Nephron (organoid): Measurements from ENCODE around the gene DPP10.

Source experiments
- H3K27ac Mint-ChIP-seq, 3 experiments: 2 replicates each; pipeline ENCODE4 v1.8.0; 2020; ENCODE audit warnings: mixed read lengths in 3 of 3, mild to moderate bottlenecking in 2 of 3, moderate library complexity in 1 of 3
- H3K27me3 Mint-ChIP-seq: 2 replicates; pipeline ENCODE4 v1.8.0; 2021; ENCODE audit warnings: low read depth, mild to moderate bottlenecking, moderate library complexity, mixed read lengths
- H3K36me3 Mint-ChIP-seq: 2 replicates; pipeline ENCODE4 v1.8.0; 2020; ENCODE audit warnings: low read depth, mixed read lengths
- H3K4me1 Mint-ChIP-seq: 2 replicates; pipeline ENCODE4 v1.8.0; 2020; ENCODE audit warnings: mixed read lengths
- H3K4me3 Mint-ChIP-seq, 3 experiments: 2 replicates each; pipeline ENCODE4 v1.8.0; 2020; ENCODE audit warnings: mild to moderate bottlenecking in 3 of 3, mixed read lengths in 3 of 3, moderate library complexity in 2 of 3
- H3K9me3 Mint-ChIP-seq: 2 replicates; pipeline ENCODE4 v1.8.0; 2020; ENCODE audit warnings: mixed read lengths
- TF ChIP-seq, protein P1 (sequence below), 3 experiments: fragments of 200-600 bp; sonication (generic); IDR thresholded peaks; one replicate each; pipeline ENCODE4 v1.5.0; 2021; ENCODE audit warnings: antibody characterized with exemption in 3 of 3; ENCODE audit not compliant: unreplicated experiment in 3 of 3

The DPP10 gene

DNA sequence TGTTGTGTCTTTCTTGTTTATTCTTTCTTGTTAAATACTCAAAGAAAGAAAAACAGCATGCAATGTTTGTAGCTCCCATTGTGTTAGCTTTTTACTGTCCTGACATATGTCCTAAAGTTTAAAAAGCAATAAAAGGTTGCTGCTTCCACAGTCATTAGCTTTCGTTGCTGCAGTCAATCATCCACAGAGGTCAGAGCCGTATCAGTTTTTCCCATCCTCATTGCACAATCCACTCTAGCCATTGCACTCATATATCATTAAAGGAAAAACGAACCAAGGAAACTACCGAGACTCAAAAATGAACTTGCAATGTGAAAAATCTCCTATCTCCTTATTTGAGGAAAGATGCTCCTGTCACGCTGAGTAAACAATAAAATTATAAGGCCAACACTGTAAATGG, 954.1 kb downstream of the DPP10 start:
- H3K4me3 Mint-ChIP-seq: no peak overlapping the region
- no peaks in the 10 kb centered on the region for H3K27me3 Mint-ChIP-seq
- no peaks in the 10 kb centered on the region for H3K9me3 Mint-ChIP-seq
- no peak overlapping the region for H3K27ac Mint-ChIP-seq
- no peaks in the 10 kb centered on the region for H3K4me1 Mint-ChIP-seq
- no peaks in the 10 kb centered on the region for H3K36me3 Mint-ChIP-seq
- TF ChIP-seq, protein P1, sequence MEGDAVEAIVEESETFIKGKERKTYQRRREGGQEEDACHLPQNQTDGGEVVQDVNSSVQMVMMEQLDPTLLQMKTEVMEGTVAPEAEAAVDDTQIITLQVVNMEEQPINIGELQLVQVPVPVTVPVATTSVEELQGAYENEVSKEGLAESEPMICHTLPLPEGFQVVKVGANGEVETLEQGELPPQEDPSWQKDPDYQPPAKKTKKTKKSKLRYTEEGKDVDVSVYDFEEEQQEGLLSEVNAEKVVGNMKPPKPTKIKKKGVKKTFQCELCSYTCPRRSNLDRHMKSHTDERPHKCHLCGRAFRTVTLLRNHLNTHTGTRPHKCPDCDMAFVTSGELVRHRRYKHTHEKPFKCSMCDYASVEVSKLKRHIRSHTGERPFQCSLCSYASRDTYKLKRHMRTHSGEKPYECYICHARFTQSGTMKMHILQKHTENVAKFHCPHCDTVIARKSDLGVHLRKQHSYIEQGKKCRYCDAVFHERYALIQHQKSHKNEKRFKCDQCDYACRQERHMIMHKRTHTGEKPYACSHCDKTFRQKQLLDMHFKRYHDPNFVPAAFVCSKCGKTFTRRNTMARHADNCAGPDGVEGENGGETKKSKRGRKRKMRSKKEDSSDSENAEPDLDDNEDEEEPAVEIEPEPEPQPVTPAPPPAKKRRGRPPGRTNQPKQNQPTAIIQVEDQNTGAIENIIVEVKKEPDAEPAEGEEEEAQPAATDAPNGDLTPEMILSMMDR (IDR thresholded peaks at IDR 0.05; ENCODE audit: unreplicated experiment in 3 of 3): no peak

DNA sequence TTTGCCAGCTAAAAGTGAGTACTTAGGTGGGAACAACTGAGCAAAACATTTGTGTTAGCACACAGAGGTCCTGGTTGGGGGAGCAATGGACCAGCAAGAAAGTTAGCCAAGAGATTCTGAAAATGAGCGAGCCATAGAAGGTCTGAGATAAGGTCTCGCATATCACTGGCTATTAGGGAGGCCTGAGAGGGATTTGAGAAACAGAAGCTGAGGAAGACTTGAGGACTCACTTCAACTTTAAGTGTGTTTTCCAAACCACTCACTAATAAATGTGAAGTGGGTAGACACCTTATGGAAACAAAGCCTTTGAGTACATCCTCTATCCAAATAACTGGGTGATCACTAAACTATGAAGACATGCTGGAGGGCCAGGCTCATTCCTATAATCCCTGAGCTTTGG, 958.5 kb downstream of the DPP10 start:
- TF ChIP-seq, protein P1 (IDR thresholded peaks at IDR 0.05; ENCODE audit: unreplicated experiment in 3 of 3): no peak
- H3K4me1 Mint-ChIP-seq: no peaks in the 10 kb centered on the region
- H3K27me3 Mint-ChIP-seq: no peaks in the 10 kb centered on the region
- H3K36me3 Mint-ChIP-seq: no peaks in the 10 kb centered on the region
- no peak overlapping the region for H3K4me3 Mint-ChIP-seq
- no peaks in the 10 kb centered on the region for H3K9me3 Mint-ChIP-seq
- no peak overlapping the region for H3K27ac Mint-ChIP-seq

DNA sequence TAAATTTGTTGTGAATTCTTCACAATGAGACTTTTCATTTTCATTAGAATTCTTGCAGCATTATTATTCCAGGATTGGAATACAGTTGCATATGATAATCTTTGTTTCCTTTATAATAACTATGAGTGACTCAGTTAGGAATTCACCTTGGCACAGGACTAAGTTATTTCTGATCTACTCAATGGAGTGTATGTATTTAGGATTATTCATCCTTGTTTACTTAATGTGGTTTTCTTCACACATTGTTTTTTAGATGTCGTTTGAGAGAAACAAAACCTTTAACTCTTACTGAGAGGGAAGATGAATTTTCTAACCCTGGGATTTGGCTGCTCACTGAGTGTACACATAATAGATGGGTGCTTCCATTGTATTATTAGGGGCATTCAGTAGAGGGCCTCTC, 970.1 kb downstream of the DPP10 start:
- Mint-ChIP-seq H3K27ac (no peak overlapping the region), H3K36me3 (no peaks in the 10 kb centered on the region), H3K4me3 (no peak overlapping the region), H3K9me3 (no peaks in the 10 kb centered on the region), H3K27me3 (no peaks in the 10 kb centered on the region), H3K4me1 (no peaks in the 10 kb centered on the region)
- TF ChIP-seq, protein P1 (IDR thresholded peaks at IDR 0.05; ENCODE audit: unreplicated experiment in 3 of 3): no peak

DNA sequence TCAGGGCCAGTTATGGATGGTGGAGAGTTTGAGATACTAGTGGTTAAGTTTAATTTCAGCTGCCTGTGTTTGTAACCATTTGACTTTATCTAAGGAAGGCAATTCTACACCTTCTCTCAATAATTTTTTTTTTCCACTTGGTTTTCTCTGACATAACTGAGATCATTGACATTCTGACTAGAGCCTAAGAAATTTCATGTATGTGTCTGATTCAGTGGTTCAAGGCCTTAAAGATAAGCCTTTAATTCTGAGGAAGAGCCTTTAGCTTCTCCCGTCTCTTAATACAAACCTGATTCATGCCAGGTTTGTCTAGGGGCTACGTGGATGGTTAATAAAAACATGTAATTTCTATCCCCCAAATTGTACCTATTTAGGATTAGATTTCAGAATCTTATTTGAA, 971.4 kb downstream of the DPP10 start:
- Mint-ChIP-seq H3K27me3 (no peaks in the 10 kb centered on the region), H3K4me3 (no peak overlapping the region), H3K36me3 (no peaks in the 10 kb centered on the region), H3K27ac (no peak overlapping the region), H3K9me3 (no peaks in the 10 kb centered on the region), H3K4me1 (no peaks in the 10 kb centered on the region)
- TF ChIP-seq, protein P1 (IDR thresholded peaks at IDR 0.05; ENCODE audit: unreplicated experiment in 3 of 3): no peak

DNA sequence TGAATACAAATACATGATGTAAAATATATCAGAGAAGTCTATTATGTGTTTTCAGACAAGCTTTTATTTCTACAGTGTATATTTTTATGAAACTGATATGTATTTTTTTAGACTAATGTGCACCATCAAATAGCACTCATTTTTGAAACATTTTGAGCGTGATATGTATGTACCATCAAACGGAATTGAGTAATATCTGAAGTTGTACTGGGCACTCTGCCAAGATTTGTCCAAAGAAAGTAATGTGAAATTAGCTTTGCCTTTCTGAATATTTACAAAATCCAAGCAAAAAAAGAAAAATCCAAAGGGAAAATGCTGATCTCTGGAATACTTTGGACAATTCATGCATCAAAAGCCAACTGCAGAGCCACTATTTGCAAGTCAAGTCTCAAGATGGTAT, 972.0 kb downstream of the DPP10 start:
- H3K36me3 Mint-ChIP-seq: no peaks in the 10 kb centered on the region
- no peak overlapping the region for H3K27ac Mint-ChIP-seq

DNA sequence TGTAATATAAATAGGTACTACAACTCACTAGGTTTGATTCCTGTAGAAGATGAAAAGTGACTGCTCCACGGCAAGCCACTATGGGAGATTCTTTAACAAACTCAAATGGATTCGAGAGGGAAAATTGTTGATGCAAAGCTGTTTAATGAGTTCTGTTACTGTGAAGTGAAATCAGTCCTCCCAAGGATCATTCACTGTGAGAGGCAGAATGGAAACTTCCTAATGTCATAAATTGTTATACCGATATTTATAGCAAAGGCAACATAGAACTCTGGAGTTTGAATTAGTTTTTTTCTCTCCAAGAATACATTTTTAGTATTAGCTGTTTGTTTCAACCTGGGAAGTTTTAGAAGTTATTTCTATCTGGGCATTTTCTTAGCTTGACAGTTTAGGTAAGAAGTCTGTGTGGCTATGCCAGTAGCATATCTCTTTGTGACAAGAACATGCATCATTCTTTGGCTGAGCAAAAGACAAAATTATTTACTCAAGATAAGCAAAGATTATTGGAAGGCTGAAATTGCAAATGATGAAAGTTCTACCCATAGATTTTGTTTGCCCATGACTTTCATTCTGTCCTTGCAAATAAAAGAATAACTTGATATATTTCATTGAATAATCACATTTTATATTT, 979.7 kb downstream of the DPP10 start:
- H3K27ac Mint-ChIP-seq: no peak overlapping the region
- no peak overlapping the region for H3K4me3 Mint-ChIP-seq
- H3K9me3 Mint-ChIP-seq: peaks cover 10% of the 10 kb centered on the region
- H3K27me3 Mint-ChIP-seq: no peaks in the 10 kb centered on the region
- H3K4me1 Mint-ChIP-seq: no peaks in the 10 kb centered on the region
- TF ChIP-seq, protein P1 (IDR thresholded peaks at IDR 0.05; ENCODE audit: unreplicated experiment in 3 of 3): no peak
- H3K36me3 Mint-ChIP-seq: peaks cover 8% of the 10 kb centered on the region

More for the DNA sequence above, 972.0 kb downstream of the DPP10 start:
- Mint-ChIP-seq H3K4me3 (no peak overlapping the region), H3K9me3 (no peaks in the 10 kb centered on the region), H3K27me3 (no peaks in the 10 kb centered on the region), H3K4me1 (no peaks in the 10 kb centered on the region)
- TF ChIP-seq, protein P1 (IDR thresholded peaks at IDR 0.05; ENCODE audit: unreplicated experiment in 3 of 3): no peak
